ENCODE results near the gene ACO1.

ACO1 gene

GRCh38 chr9:32414856-32415255 is 30.4 kb downstream of the ACO1 start:
- no peaks in the 10 kb centered on the region for H3K9me3 Mint-ChIP-seq
- H3K27me3 Mint-ChIP-seq: no peaks in the 10 kb centered on the region
- H3K4me1 Mint-ChIP-seq: no peaks in the 10 kb centered on the region
- CTCF ChIA-PET: interaction anchor here (0.6 kb wide), 1 partner anchor 165 kb away, joined by 3 read pairs; no protein-coding TSS in a partner anchor
- DNase-seq: no peak
- H3K36me3 Mint-ChIP-seq: no peaks in the 10 kb centered on the region
- H3K4me3 Mint-ChIP-seq: no peak overlapping the region
- no peak overlapping the region for H3K27ac Mint-ChIP-seq

DNA sequence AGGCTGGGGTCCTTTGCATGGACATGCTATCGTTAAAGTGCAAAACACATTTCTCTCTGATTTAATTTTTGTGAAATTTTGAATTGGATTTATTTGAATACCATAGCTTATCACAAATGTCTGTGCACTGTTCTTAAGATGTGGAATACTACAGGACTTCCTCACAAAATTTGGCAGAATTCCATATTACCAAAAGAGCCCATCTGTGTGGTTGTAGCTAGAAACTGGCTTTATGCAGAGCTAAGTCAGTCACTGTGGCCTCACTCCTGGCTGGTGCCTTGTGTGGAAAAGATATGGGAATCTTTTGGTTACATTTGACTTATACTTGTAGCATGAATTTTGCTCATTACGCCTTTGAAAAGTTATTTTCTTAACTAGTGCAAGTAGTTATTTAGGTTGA is 35.5 kb downstream of the ACO1 start:
- H3K9me3 Mint-ChIP-seq: no peaks in the 10 kb centered on the region
- CTCF ChIA-PET: interaction anchor here (0.7 kb wide), 1 partner anchor 597 kb away, joined by 3 read pairs; no protein-coding TSS in a partner anchor
- H3K4me1 Mint-ChIP-seq: no peaks in the 10 kb centered on the region
- H3K27me3 Mint-ChIP-seq: no peaks in the 10 kb centered on the region
- DNase-seq: no peak
- no peak overlapping the region for H3K27ac Mint-ChIP-seq
- no peak overlapping the region for H3K4me3 Mint-ChIP-seq
- peaks cover 3% of the 10 kb centered on the region for H3K36me3 Mint-ChIP-seq

DNA sequence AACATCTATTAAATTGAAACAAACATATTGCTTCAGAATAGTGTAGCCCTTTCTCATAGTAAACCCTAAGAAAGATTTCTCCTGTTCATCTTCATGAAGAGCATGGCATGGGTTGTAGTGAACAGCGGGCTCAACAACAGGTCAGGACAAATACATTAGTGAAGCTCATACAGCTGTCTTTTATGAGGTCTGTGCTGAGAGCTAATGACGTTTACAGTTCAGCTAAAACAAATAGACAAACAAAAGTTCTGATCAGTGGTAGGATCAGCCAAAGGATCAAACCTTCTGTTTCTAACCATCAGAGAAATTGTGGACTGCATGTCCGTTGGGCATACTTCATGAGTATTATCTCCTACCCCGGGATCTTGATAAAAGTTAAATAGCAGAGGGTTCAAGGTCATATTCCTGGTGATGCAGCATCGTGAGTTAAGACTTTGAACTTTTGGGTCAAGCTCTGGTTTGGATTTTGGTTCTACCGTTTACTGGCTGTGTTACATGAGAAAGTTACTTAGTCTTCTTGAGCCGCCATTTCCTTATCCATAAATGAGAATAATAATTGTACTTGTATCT is 37.9 kb downstream of the ACO1 start:
- Mint-ChIP-seq H3K4me3 (no peak overlapping the region), H3K36me3 (peaks cover 3% of the 10 kb centered on the region), H3K27me3 (no peaks in the 10 kb centered on the region), H3K4me1 (peaks cover 4% of the 10 kb centered on the region), H3K9me3 (no peaks in the 10 kb centered on the region), H3K27ac (no peak overlapping the region)
- DNase-seq: no peak
- CTCF ChIA-PET: interaction anchor here (1.2 kb wide), 1 partner anchor 43 kb away, joined by 3 read pairs; no protein-coding TSS in a partner anchor

GRCh38 chr9:32423371-32423770 is 38.9 kb downstream of the ACO1 start:
- H3K27ac Mint-ChIP-seq: no peak overlapping the region
- no peaks in the 10 kb centered on the region for H3K9me3 Mint-ChIP-seq
- H3K36me3 Mint-ChIP-seq: peaks cover 3% of the 10 kb centered on the region
- DNase-seq: no peak
- no peak overlapping the region for H3K4me3 Mint-ChIP-seq
- peaks cover 5% of the 10 kb centered on the region for H3K4me1 Mint-ChIP-seq
- no peaks in the 10 kb centered on the region for H3K27me3 Mint-ChIP-seq
- CTCF ChIA-PET: no interaction called here

GRCh38 chr9:32424616-32425015 is 40.2 kb downstream of the ACO1 start:
- Mint-ChIP-seq H3K9me3 (no peaks in the 10 kb centered on the region), H3K27me3 (no peaks in the 10 kb centered on the region), H3K4me1 (peaks cover 5% of the 10 kb centered on the region), H3K36me3 (peaks cover 3% of the 10 kb centered on the region), H3K27ac (no peak overlapping the region), H3K4me3 (no peak overlapping the region)
- DNase-seq: no peak
- CTCF ChIA-PET: interaction anchor here (0.6 to 1.1 kb wide), 2 partner anchors 16 to 23 kb away, joined by 3 to 4 read pairs; no protein-coding TSS in a partner anchor

- Mint-ChIP-seq H3K36me3 (peaks cover 6% of the 10 kb centered on the region), H3K27ac (no peak overlapping the region), H3K27me3 (no peaks in the 10 kb centered on the region), H3K4me3 (no peak overlapping the region), H3K4me1 (peaks cover 5% of the 10 kb centered on the region), H3K9me3 (no peaks in the 10 kb centered on the region)
- CTCF ChIA-PET: interaction anchor here (1.3 to 2.4 kb wide), 2 partner anchors 47 to 146 kb away, joined by 3 to 13 read pairs; no protein-coding TSS in a partner anchor
- DNase-seq: no peak
Observed at GRCh38 chr9:32426278-32426939, 42.0 kb downstream of the ACO1 start.

DNA sequence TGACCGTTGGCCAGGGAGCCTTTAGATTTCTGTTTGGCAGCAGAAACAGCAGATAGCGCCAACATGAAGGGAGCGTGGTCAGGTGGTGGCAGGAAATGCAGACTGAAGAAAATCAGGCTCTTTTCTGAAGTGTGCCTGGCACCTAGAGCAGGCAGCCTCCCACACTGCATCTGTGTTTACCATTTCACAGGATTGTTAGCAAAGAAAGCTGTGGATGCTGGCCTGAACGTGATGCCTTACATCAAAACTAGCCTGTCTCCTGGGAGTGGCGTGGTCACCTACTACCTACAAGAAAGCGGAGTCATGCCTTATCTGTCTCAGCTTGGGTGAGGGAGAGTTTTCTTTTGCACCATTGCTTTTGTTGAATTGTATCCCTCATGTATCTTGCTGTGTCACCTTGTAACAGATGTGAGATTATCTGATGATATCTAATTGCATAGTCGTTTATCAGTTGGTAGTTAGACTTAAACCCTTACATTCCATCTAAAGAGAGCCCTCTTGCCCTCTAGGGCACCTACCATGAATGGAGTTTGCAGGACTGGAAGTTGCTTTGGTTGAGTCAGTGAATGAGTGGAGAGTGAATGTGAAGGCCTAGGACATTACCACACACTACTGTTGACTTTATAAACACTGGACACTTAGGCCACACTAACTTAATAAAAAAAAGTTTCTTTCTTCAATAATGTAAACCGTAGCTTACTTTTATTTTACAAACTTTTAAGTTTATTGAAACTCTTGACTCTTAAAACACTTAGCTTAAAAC is 42.8 kb downstream of the ACO1 start:
- DNase-seq: peak; percentile 24
- CTCF ChIA-PET: interaction anchor here (0.7 to 2.4 kb wide), 3 partner anchors 17 to 145 kb away, joined by 3 to 13 read pairs (median 3); no protein-coding TSS in a partner anchor
- Mint-ChIP-seq H3K27ac (no peak overlapping the region), H3K27me3 (no peaks in the 10 kb centered on the region), H3K4me3 (no peak overlapping the region), H3K4me1 (peaks cover 5% of the 10 kb centered on the region), H3K9me3 (no peaks in the 10 kb centered on the region), H3K36me3 (peaks cover 8% of the 10 kb centered on the region)

GRCh38 chr9:32430720-32431119 is 46.3 kb downstream of the ACO1 start:
- H3K4me1 Mint-ChIP-seq: peaks cover 5% of the 10 kb centered on the region
- no peak for DNase-seq

GRCh38 chr9:32431196-32431595 is 46.8 kb downstream of the ACO1 start:
- peaks cover 13% of the 10 kb centered on the region for H3K36me3 Mint-ChIP-seq
- H3K4me3 Mint-ChIP-seq: no peak overlapping the region
- CTCF ChIA-PET: interaction anchor here (1.2 kb wide), 1 partner anchor 47 kb away, joined by 3 read pairs; the partner anchor contains the start of gene ACO1
- H3K27me3 Mint-ChIP-seq: no peaks in the 10 kb centered on the region
- H3K27ac Mint-ChIP-seq: no peak overlapping the region
- H3K9me3 Mint-ChIP-seq: no peaks in the 10 kb centered on the region
- peaks cover 5% of the 10 kb centered on the region for H3K4me1 Mint-ChIP-seq
- DNase-seq: no peak

More at GRCh38 chr9:32430720-32431119, 46.3 kb downstream of the ACO1 start:
- Mint-ChIP-seq H3K27me3 (no peaks in the 10 kb centered on the region), H3K9me3 (no peaks in the 10 kb centered on the region), H3K27ac (no peak overlapping the region), H3K4me3 (no peak overlapping the region), H3K36me3 (peaks cover 9% of the 10 kb centered on the region)
- CTCF ChIA-PET: no interaction called here

- Mint-ChIP-seq H3K36me3 (peaks cover 18% of the 10 kb centered on the region), H3K4me3 (no peak overlapping the region), H3K4me1 (peaks cover 4% of the 10 kb centered on the region), H3K27ac (no peak overlapping the region), H3K9me3 (no peaks in the 10 kb centered on the region), H3K27me3 (no peaks in the 10 kb centered on the region)
- CTCF ChIA-PET: interaction anchor here (0.6 to 2.6 kb wide), 7 partner anchors 27 to 148 kb away, joined by 3 to 41 read pairs (median 3); partner anchors contain the start of gene ACO1
- DNase-seq: peak; percentile 44
Observed at GRCh38 chr9:32431940-32432555, 47.6 kb downstream of the ACO1 start.

DNA sequence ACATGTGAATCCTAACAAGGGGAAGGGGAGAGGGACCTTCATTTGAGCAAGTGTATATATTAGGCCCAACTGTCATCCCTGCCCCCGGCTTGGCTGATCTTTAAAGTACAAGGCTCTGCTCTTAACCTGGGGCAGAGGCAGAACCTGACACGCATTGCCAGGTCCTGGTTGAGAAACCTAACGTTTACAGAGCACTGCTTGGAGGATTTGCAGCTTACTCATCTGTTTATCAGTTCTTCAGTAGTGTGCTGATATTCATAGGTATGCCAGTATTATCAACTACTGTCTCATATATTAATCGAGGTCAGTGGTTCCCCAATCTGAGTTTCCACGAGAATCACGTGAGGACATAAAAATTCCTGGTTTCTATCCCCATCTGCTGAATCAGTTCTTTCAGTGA is 50.4 kb downstream of the ACO1 start:
- Mint-ChIP-seq H3K4me3 (no peak overlapping the region), H3K4me1 (no peaks in the 10 kb centered on the region), H3K9me3 (no peaks in the 10 kb centered on the region), H3K27ac (no peak overlapping the region), H3K36me3 (peaks cover 24% of the 10 kb centered on the region), H3K27me3 (no peaks in the 10 kb centered on the region)
- DNase-seq: no peak
- CTCF ChIA-PET: no interaction called here

GRCh38 chr9:32441678-32442077 is 57.2 kb downstream of the ACO1 start:
- DNase-seq: no peak
- no peaks in the 10 kb centered on the region for H3K4me1 Mint-ChIP-seq
- H3K36me3 Mint-ChIP-seq: peaks cover 34% of the 10 kb centered on the region
- no peaks in the 10 kb centered on the region for H3K9me3 Mint-ChIP-seq
- no peak overlapping the region for H3K27ac Mint-ChIP-seq
- CTCF ChIA-PET: interaction anchor here (1.0 to 1.4 kb wide), 2 partner anchors 70 to 131 kb away, joined by 3 read pairs; no protein-coding TSS in a partner anchor
- H3K4me3 Mint-ChIP-seq: no peak overlapping the region
- H3K27me3 Mint-ChIP-seq: no peaks in the 10 kb centered on the region

GRCh38 chr9:32442433-32442832 is 58.0 kb downstream of the ACO1 start:
- no peak for DNase-seq
- CTCF ChIA-PET: interaction anchor here (1.0 to 1.4 kb wide), 2 partner anchors 69 to 130 kb away, joined by 3 read pairs; no protein-coding TSS in a partner anchor
- Mint-ChIP-seq H3K9me3 (no peaks in the 10 kb centered on the region), H3K36me3 (peaks cover 38% of the 10 kb centered on the region), H3K4me3 (no peak overlapping the region), H3K27ac (no peak overlapping the region), H3K27me3 (no peaks in the 10 kb centered on the region), H3K4me1 (no peaks in the 10 kb centered on the region)

DNA sequence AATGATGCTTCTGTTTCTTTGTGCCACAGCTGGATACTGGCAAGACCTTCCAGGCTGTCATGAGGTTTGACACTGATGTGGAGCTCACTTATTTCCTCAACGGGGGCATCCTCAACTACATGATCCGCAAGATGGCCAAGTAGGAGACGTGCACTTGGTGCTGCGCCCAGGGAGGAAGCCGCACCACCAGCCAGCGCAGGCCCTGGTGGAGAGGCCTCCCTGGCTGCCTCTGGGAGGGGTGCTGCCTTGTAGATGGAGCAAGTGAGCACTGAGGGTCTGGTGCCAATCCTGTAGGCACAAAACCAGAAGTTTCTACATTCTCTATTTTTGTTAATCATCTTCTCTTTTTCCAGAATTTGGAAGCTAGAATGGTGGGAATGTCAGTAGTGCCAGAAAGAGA is 65.5 kb downstream of the ACO1 start:
- Mint-ChIP-seq H3K4me1 (no peaks in the 10 kb centered on the region), H3K27me3 (no peaks in the 10 kb centered on the region), H3K9me3 (no peaks in the 10 kb centered on the region), H3K36me3 (peaks cover 46% of the 10 kb centered on the region), H3K4me3 (no peak overlapping the region), H3K27ac (no peak overlapping the region)
- CTCF ChIA-PET: no interaction called here
- no peak for DNase-seq
